ENCODE data around the gene ZBTB20. TPM values are rescaled to one million over a fixed set of nuclear protein-coding genes. Genes with fewer than 3 reads are reported as not detected.

Gene ZBTB20
- total RNA-seq, 1 experiment from 2014 or later: 1.6 TPM

- no peak overlapping the region for H3K27ac ChIP-seq (ENCODE audit: low read length)
- H4K20me1 ChIP-seq (ENCODE audit: insufficient read depth, low read depth, low read length): no peaks in the 10 kb centered on the region
- no peaks in the 10 kb centered on the region for H3K79me2 ChIP-seq (ENCODE audit: low read length)
- H3K4me3 ChIP-seq (ENCODE audit: low read length): no peak overlapping the region
- H3K9me2 ChIP-seq (replicated peaks; ENCODE audit: insufficient read depth, low read length): no peaks in the 10 kb centered on the region
- H2AFZ ChIP-seq (ENCODE audit: low read length): no peak overlapping the region
- no peaks in the 10 kb centered on the region for H3K36me3 ChIP-seq (ENCODE audit: insufficient read depth, low read length)
- H3K4me1 ChIP-seq (ENCODE audit: low read length): no peaks in the 10 kb centered on the region
- no peak overlapping the region for H3K9ac ChIP-seq (ENCODE audit: low read length)
- no peak overlapping the region for H3K4me2 ChIP-seq (ENCODE audit: low read depth, low read length, poor library complexity, severe bottlenecking)
- no peaks in the 10 kb centered on the region for H3K27me3 ChIP-seq (ENCODE audit: low read length)
- no peaks in the 10 kb centered on the region for H3K9me3 ChIP-seq (ENCODE audit: low read length)
- DNase-seq: no peak
Measured at GRCh38 chr3:115077501-115078250, 69.4 kb downstream of the ZBTB20 start.

GRCh38 chr3:115074502-115074901, 72.6 kb downstream of the ZBTB20 start:
- H3K9ac ChIP-seq (ENCODE audit: low read length): no peak overlapping the region

GRCh38 chr3:115072265-115073021, 74.6 kb downstream of the ZBTB20 start:
- Histone ChIP-seq H2AFZ (ENCODE audit: low read length) (no peak overlapping the region), H3K79me2 (ENCODE audit: low read length) (no peaks in the 10 kb centered on the region), H3K4me3 (ENCODE audit: low read length) (no peak overlapping the region), H3K9me3 (ENCODE audit: low read length) (no peaks in the 10 kb centered on the region), H3K27me3 (ENCODE audit: low read length) (no peaks in the 10 kb centered on the region), H3K9ac (ENCODE audit: low read length) (no peak overlapping the region), H3K9me2 (replicated peaks; ENCODE audit: insufficient read depth, low read length) (no peaks in the 10 kb centered on the region), H3K4me1 (ENCODE audit: low read length) (no peaks in the 10 kb centered on the region), H3K4me2 (ENCODE audit: low read depth, low read length, poor library complexity, severe bottlenecking) (no peak overlapping the region), H4K20me1 (ENCODE audit: insufficient read depth, low read depth, low read length) (no peaks in the 10 kb centered on the region), H3K27ac (ENCODE audit: low read length) (no peak overlapping the region), H3K36me3 (ENCODE audit: insufficient read depth, low read length) (no peaks in the 10 kb centered on the region)
- DNase-seq: no peak

More at GRCh38 chr3:115074502-115074901, 72.6 kb downstream of the ZBTB20 start:
- Histone ChIP-seq H3K27me3 (ENCODE audit: low read length) (no peaks in the 10 kb centered on the region), H3K4me1 (ENCODE audit: low read length) (no peaks in the 10 kb centered on the region), H3K27ac (ENCODE audit: low read length) (no peak overlapping the region), H3K9me3 (ENCODE audit: low read length) (no peaks in the 10 kb centered on the region), H3K4me2 (ENCODE audit: low read depth, low read length, poor library complexity, severe bottlenecking) (no peak overlapping the region), H3K4me3 (ENCODE audit: low read length) (no peak overlapping the region), H4K20me1 (ENCODE audit: insufficient read depth, low read depth, low read length) (no peaks in the 10 kb centered on the region), H3K36me3 (ENCODE audit: insufficient read depth, low read length) (no peaks in the 10 kb centered on the region), H2AFZ (ENCODE audit: low read length) (no peak overlapping the region), H3K9me2 (replicated peaks; ENCODE audit: insufficient read depth, low read length) (no peaks in the 10 kb centered on the region), H3K79me2 (ENCODE audit: low read length) (no peaks in the 10 kb centered on the region)
- no peak for DNase-seq

- Histone ChIP-seq H3K9me3 (ENCODE audit: low read length) (no peaks in the 10 kb centered on the region), H4K20me1 (ENCODE audit: insufficient read depth, low read depth, low read length) (no peaks in the 10 kb centered on the region), H3K9me2 (replicated peaks; ENCODE audit: insufficient read depth, low read length) (no peaks in the 10 kb centered on the region), H3K4me2 (ENCODE audit: low read depth, low read length, poor library complexity, severe bottlenecking) (no peak overlapping the region), H3K4me1 (ENCODE audit: low read length) (no peaks in the 10 kb centered on the region), H2AFZ (ENCODE audit: low read length) (no peak overlapping the region), H3K36me3 (ENCODE audit: insufficient read depth, low read length) (no peaks in the 10 kb centered on the region), H3K27ac (ENCODE audit: low read length) (no peak overlapping the region), H3K79me2 (ENCODE audit: low read length) (no peaks in the 10 kb centered on the region), H3K4me3 (ENCODE audit: low read length) (no peak overlapping the region), H3K27me3 (ENCODE audit: low read length) (no peaks in the 10 kb centered on the region), H3K9ac (ENCODE audit: low read length) (no peak overlapping the region)
- DNase-seq: no peak
Measured at GRCh38 chr3:115071601-115072000, 75.5 kb downstream of the ZBTB20 start.

GRCh38 chr3:115071166-115071565, 75.9 kb downstream of the ZBTB20 start:
- Histone ChIP-seq H3K27ac (ENCODE audit: low read length) (no peak overlapping the region), H3K9me3 (ENCODE audit: low read length) (no peaks in the 10 kb centered on the region), H3K4me2 (ENCODE audit: low read depth, low read length, poor library complexity, severe bottlenecking) (no peak overlapping the region)

GRCh38 chr3:115068799-115069198, 78.3 kb downstream of the ZBTB20 start:
- Histone ChIP-seq H2AFZ (ENCODE audit: low read length) (no peak overlapping the region), H3K9me3 (ENCODE audit: low read length) (no peaks in the 10 kb centered on the region), H3K4me2 (ENCODE audit: low read depth, low read length, poor library complexity, severe bottlenecking) (no peak overlapping the region), H3K36me3 (ENCODE audit: insufficient read depth, low read length) (no peaks in the 10 kb centered on the region), H3K4me3 (ENCODE audit: low read length) (no peak overlapping the region), H3K27ac (ENCODE audit: low read length) (no peak overlapping the region), H3K9ac (ENCODE audit: low read length) (no peak overlapping the region), H3K9me2 (replicated peaks; ENCODE audit: insufficient read depth, low read length) (no peaks in the 10 kb centered on the region), H3K79me2 (ENCODE audit: low read length) (no peaks in the 10 kb centered on the region), H3K27me3 (ENCODE audit: low read length) (no peaks in the 10 kb centered on the region), H4K20me1 (ENCODE audit: insufficient read depth, low read depth, low read length) (no peaks in the 10 kb centered on the region), H3K4me1 (ENCODE audit: low read length) (no peaks in the 10 kb centered on the region)
- no peak for DNase-seq

More at GRCh38 chr3:115071166-115071565, 75.9 kb downstream of the ZBTB20 start:
- Histone ChIP-seq H2AFZ (ENCODE audit: low read length) (no peak overlapping the region), H3K9me2 (replicated peaks; ENCODE audit: insufficient read depth, low read length) (no peaks in the 10 kb centered on the region), H3K79me2 (ENCODE audit: low read length) (no peaks in the 10 kb centered on the region), H3K36me3 (ENCODE audit: insufficient read depth, low read length) (no peaks in the 10 kb centered on the region), H3K9ac (ENCODE audit: low read length) (no peak overlapping the region), H3K27me3 (ENCODE audit: low read length) (no peaks in the 10 kb centered on the region), H3K4me1 (ENCODE audit: low read length) (no peaks in the 10 kb centered on the region), H3K4me3 (ENCODE audit: low read length) (no peak overlapping the region), H4K20me1 (ENCODE audit: insufficient read depth, low read depth, low read length) (no peaks in the 10 kb centered on the region)
- DNase-seq: no peak

- DNase-seq: no peak
- Histone ChIP-seq H3K79me2 (ENCODE audit: low read length) (no peaks in the 10 kb centered on the region), H3K4me2 (ENCODE audit: low read depth, low read length, poor library complexity, severe bottlenecking) (no peak overlapping the region), H3K9ac (ENCODE audit: low read length) (no peak overlapping the region), H3K9me3 (ENCODE audit: low read length) (no peaks in the 10 kb centered on the region), H3K4me1 (ENCODE audit: low read length) (no peaks in the 10 kb centered on the region), H3K36me3 (ENCODE audit: insufficient read depth, low read length) (no peaks in the 10 kb centered on the region), H3K4me3 (ENCODE audit: low read length) (no peak overlapping the region), H3K9me2 (replicated peaks; ENCODE audit: insufficient read depth, low read length) (no peaks in the 10 kb centered on the region), H3K27me3 (ENCODE audit: low read length) (no peaks in the 10 kb centered on the region), H2AFZ (ENCODE audit: low read length) (no peak overlapping the region), H4K20me1 (ENCODE audit: insufficient read depth, low read depth, low read length) (no peaks in the 10 kb centered on the region), H3K27ac (ENCODE audit: low read length) (no peak overlapping the region)
Measured at GRCh38 chr3:115062412-115062956, 84.6 kb downstream of the ZBTB20 start.

GRCh38 chr3:115062009-115062408, 85.1 kb downstream of the ZBTB20 start:
- Histone ChIP-seq H3K9me2 (replicated peaks; ENCODE audit: insufficient read depth, low read length) (no peaks in the 10 kb centered on the region), H3K79me2 (ENCODE audit: low read length) (no peaks in the 10 kb centered on the region), H3K27ac (ENCODE audit: low read length) (no peak overlapping the region), H3K9me3 (ENCODE audit: low read length) (no peaks in the 10 kb centered on the region), H3K27me3 (ENCODE audit: low read length) (no peaks in the 10 kb centered on the region), H3K4me1 (ENCODE audit: low read length) (no peaks in the 10 kb centered on the region), H3K36me3 (ENCODE audit: insufficient read depth, low read length) (no peaks in the 10 kb centered on the region), H3K9ac (ENCODE audit: low read length) (no peak overlapping the region), H4K20me1 (ENCODE audit: insufficient read depth, low read depth, low read length) (no peaks in the 10 kb centered on the region), H2AFZ (ENCODE audit: low read length) (no peak overlapping the region), H3K4me3 (ENCODE audit: low read length) (no peak overlapping the region), H3K4me2 (ENCODE audit: low read depth, low read length, poor library complexity, severe bottlenecking) (no peak overlapping the region)
- no peak for DNase-seq

All from Karpas-422 (cell line).